Activated effector memory CD4-positive, alpha-beta T cell treated with anti-CD3 and anti-CD28 coated beads, Interleukin-2, amount 50 U/mL, for 16 hours (primary cell): ENCODE data around the gene OGDH.
"Not testable (repeated sequence)": the region's sequence is repeated elsewhere in the genome, so short reads cannot be mapped to it uniquely, and the experiment has no call there.

Experiments used
- DNase-seq: peaks from one replicate; pipeline ENCODE4 v3.0.0-alpha.2; 2020

The OGDH gene

GRCh38 chr7:44673771-44674170, 67.3 kb downstream of the OGDH start:
- no peak for DNase-seq

DNA sequence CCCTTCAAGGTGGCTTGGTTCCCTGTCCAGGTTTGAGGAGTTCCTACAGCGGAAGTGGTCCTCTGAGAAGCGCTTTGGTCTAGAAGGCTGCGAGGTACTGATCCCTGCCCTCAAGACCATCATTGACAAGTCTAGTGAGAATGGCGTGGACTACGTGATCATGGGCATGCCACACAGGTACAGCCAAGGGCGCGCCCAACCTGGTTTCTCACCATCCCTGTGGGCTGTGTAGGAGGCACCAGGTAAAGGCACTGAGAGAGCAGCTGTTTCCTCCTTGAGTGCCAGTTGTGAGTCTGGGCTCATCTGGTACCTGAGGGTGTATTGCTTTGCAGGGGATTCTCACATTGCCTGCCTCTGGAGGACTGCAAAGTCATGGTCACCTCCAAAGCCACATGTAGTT, 68.0 kb downstream of the OGDH start:
- no peak for DNase-seq

GRCh38 chr7:44676776-44677175, 70.3 kb downstream of the OGDH start:
- DNase-seq, result no peak

- DNase-seq, result no peak
These were observed 71.7 kb downstream of the OGDH start for GRCh38 chr7:44678101-44678470.

- no peak for DNase-seq
These were observed 72.2 kb downstream of the OGDH start for GRCh38 chr7:44678471-44679179.

GRCh38 chr7:44681645-44682044, 75.2 kb downstream of the OGDH start:
- DNase-seq, result no peak

GRCh38 chr7:44685723-44686122, 79.3 kb downstream of the OGDH start:
- no peak for DNase-seq

- DNase-seq, result no peak
These were observed 83.0 kb downstream of the OGDH start for GRCh38 chr7:44689427-44689826.

DNA sequence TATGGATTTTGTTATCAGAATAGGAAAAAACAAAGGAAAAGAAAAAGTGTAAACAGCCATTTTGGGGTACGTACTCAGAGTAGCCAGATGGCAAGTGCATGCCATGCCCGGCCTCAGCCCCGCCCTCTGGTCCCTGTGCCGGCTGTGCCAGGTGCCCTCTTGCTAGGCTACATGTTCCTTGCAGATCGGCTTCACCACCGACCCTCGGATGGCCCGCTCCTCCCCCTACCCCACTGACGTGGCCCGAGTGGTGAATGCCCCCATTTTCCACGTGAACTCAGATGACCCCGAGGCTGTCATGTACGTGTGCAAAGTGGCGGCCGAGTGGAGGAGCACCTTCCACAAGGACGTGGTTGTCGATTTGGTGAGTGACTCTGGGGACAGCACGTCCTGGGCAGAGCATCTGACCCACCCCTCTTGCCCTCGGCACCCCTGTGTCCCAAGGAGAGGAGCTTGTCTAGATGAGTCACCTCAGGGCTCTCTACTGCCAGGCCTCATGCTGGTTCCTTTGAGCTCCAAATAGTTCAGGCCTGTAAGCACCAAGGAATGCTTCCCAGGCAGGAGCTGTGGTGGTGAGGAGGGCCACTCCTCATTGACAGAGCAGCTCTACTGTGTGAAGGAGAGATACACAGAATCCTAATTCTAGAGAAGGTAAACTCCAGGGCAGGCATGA, 87.3 kb downstream of the OGDH start:
- no peak for DNase-seq

GRCh38 chr7:44694326-44694725, 87.9 kb downstream of the OGDH start:
- DNase-seq, result no peak

GRCh38 chr7:44694766-44695165, 88.3 kb downstream of the OGDH start:
- DNase-seq, result no peak

DNA sequence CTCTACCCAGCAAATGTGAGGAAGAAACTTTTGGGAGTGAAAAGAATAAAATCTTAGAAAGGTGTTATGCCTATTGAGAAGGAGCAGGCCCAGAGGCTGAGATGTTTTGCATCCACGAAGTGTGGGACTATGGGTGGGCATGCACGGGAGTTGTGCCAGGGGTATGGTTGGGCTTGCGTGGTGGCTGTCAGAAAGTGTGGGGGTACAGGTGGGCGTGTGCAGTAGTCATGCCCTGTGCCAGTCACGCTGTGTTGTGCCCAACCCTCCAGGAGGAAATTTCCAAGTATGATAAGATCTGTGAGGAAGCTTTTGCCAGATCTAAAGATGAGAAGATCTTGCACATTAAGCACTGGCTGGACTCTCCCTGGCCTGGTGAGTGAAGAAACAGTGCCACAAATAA, 89.3 kb downstream of the OGDH start:
- no peak for DNase-seq

DNA sequence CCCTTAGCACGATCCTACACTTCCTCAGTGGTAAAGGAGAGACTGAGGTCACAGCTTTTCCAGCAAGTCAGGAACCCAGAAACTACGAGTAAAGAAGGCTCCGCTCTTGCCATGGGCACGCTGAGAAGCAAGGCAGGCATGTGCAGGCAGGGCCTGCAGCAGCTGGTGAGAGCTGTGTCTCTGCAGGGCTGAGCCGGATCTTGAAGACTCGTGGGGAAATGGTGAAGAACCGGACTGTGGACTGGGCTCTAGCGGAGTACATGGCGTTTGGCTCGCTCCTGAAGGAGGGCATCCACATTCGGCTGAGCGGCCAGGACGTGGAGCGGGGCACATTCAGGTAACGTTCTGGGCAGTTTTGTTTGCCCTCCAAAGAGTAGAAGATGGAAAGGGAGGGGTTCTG, 90.3 kb downstream of the OGDH start:
- DNase-seq, result no peak

- DNase-seq, result no peak
These were observed 91.0 kb downstream of the OGDH start for GRCh38 chr7:44697136-44698045.

GRCh38 chr7:44698046-44698580, 91.7 kb downstream of the OGDH start:
- no peak for DNase-seq

GRCh38 chr7:44699598-44699997, 93.2 kb downstream of the OGDH start:
- not testable (repeated sequence) for DNase-seq

GRCh38 chr7:44700322-44700721, 93.9 kb downstream of the OGDH start:
- no peak for DNase-seq

- not testable (repeated sequence) for DNase-seq
These were observed 97.0 kb downstream of the OGDH start for GRCh38 chr7:44703391-44703790.

GRCh38 chr7:44703921-44704320, 97.5 kb downstream of the OGDH start:
- no peak for DNase-seq

DNA sequence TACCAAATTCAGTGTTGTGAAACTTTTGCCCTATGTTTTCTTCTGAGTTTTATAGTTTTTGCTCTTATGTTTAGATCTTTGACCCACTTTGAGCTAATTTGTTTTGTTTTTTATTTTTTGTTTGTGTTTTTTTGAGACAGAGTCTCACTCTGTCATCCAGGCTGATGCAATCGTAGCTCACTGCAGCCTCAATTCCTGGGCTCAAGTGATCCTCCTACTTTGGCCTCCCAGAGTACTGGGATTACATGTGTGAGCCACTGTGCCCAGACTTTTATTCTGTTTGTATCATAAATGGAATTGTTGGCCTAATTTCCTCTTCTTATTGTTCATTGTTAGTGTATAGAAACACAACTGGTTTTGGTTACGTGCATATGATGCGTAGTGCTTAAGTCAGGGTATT, 99.0 kb downstream of the OGDH start:
- DNase-seq, result no peak

- DNase-seq, result no peak
These were observed 100.5 kb downstream of the OGDH start for GRCh38 chr7:44706788-44707557.

DNA sequence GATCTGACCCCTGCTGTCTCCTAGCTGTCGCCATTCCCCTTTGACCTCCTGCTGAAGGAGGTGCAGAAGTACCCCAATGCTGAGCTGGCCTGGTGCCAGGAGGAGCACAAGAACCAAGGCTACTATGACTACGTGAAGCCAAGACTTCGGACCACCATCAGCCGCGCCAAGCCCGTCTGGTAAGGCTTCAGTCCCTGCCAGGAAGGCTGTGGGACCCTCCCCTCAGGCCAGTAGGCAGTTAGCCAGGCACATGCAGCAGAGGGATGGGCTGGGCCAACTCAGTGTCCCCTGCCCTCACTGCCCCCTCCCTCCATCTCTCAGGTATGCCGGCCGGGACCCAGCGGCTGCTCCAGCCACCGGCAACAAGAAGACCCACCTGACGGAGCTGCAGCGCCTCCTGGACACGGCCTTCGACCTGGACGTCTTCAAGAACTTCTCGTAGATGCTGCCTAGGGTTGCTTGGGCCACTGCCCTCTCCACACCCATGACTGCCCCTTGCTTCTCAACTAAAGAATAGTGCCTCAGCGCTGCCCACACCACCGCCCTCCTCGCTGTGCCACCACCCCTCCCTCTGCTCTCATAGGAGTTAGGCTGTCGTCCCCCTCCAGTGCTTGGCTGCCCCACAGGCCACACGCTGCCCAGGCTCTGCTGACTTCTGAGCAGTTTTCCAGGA, 101.3 kb downstream of the OGDH start:
- DNase-seq, result no peak
